MM.1S (cell line): ENCODE results near the gene TMEM40.

Experiments used
- EZH2 ChIP-seq: fragments of 300-600 bp; sonication (generic); optimal IDR thresholded peaks from 2 replicates; pipeline ENCODE3; 2017; ENCODE audit warnings: low read depth, mild to moderate bottlenecking, antibody characterized with exemption, low read length, mixed read lengths
- EZH2phosphoT487 ChIP-seq: fragments of 300-600 bp; sonication (generic); IDR thresholded peaks from 2 replicates; pipeline ENCODE4 v1.6.1; 2018; ENCODE audit warnings: antibody characterized with exemption, low read length
- TF ChIP-seq, protein P1 (sequence below): fragments of 300-600 bp; sonication (generic); IDR thresholded peaks from 2 replicates; pipeline ENCODE4 v1.5.1; 2016; ENCODE audit warnings: antibody characterized with exemption, low read length, mixed read lengths

GRCh38 chr3:12742330-12743107 lies 16.5 kb downstream of the TMEM40 start:
- TF ChIP-seq, protein P1, sequence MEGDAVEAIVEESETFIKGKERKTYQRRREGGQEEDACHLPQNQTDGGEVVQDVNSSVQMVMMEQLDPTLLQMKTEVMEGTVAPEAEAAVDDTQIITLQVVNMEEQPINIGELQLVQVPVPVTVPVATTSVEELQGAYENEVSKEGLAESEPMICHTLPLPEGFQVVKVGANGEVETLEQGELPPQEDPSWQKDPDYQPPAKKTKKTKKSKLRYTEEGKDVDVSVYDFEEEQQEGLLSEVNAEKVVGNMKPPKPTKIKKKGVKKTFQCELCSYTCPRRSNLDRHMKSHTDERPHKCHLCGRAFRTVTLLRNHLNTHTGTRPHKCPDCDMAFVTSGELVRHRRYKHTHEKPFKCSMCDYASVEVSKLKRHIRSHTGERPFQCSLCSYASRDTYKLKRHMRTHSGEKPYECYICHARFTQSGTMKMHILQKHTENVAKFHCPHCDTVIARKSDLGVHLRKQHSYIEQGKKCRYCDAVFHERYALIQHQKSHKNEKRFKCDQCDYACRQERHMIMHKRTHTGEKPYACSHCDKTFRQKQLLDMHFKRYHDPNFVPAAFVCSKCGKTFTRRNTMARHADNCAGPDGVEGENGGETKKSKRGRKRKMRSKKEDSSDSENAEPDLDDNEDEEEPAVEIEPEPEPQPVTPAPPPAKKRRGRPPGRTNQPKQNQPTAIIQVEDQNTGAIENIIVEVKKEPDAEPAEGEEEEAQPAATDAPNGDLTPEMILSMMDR = no peak
- TF ChIP-seq EZH2 = no peak
- TF ChIP-seq EZH2phosphoT487 = no peak
